Motor neuron (in vitro differentiated cells): ENCODE measurements around the gene RCL1. TPM values are rescaled to one million over a fixed set of nuclear protein-coding genes. Genes with fewer than 3 reads are reported as not detected.

Experiments
- ATAC-seq, 8 experiments: fragments of 200-7000 bp; cut with Tn5 transposase; replicated peaks in 6 of 8; 2 replicates each; pipeline ENCODE4 v1.8.0; 2021; ENCODE audit warnings: mild to moderate bottlenecking in 8 of 8, moderate library complexity in 8 of 8
- H3K27ac ChIP-seq, 2 donors: fragments of 250-450 bp; sonication (Bioruptor Pico); 2 replicates each; pipeline ENCODE4 v1.9.0; 2021; ENCODE audit warnings: antibody characterized with exemption in 2 of 2, mild to moderate bottlenecking in 2 of 2, moderate library complexity in 1 of 2
- H3K4me1 ChIP-seq, 2 donors: fragments of 250-450 bp; sonication (Bioruptor Pico); replicated peaks in 1 of 2; 2 replicates each; pipeline ENCODE4 v1.6.1; 2021; ENCODE audit warnings: antibody characterized with exemption in 2 of 2, mild to moderate bottlenecking in 2 of 2, moderate library complexity in 1 of 2
- H3K4me3 ChIP-seq, 5 donors: fragments of 250-450 bp; sonication (Bioruptor Pico); 2 replicates each; pipeline ENCODE4 v1.9.0; 2021; ENCODE audit warnings: antibody characterized with exemption in 5 of 5, mild to moderate bottlenecking in 5 of 5, moderate library complexity in 4 of 5
- WGBS, 10 experiments: fragments of 450-650 bp; shearing (Covaris generic); methylation state at CpG; one replicate each; pipeline ENCODE4 v1.0.0; 2022; 5-methylcytosine and 5-hydroxymethylcytosine counted together
- in situ Hi-C, 9 experiments: fragments of 400-800 bp; cut with MboI; loops; one replicate each; pipeline ENCODE4 v1.15.0; 2021; ENCODE audit warnings: low sequenced_read_pairs in 9 of 9, low pct_unique_long_range_greater_than_20kb in 2 of 9; ENCODE audit not compliant: unreplicated experiment in 9 of 9
- total RNA-seq, 8 experiments: library from RNA; unstranded; fragments of 300-600 nt; gene quantifications; 2 replicates each; pipeline versions ENCODE4 v1.2.3 to v1.2.4, GENCODE V29; 2022

RCL1 gene
- total RNA-seq, 8 experiments from 2014 or later, result 10.3 to 27.7 (median 18.6) TPM

- H3K4me1 ChIP-seq, result no peaks in the 10 kb centered on the region
- H3K27ac ChIP-seq, result no peak overlapping the region
- in situ Hi-C loops, result no loop called here
- no peak overlapping the region for H3K4me3 ChIP-seq
- WGBS, 10 experiments, result 94 to 100% (median 99%) methylated on average over 1 to 7 of the region's 7 CpGs; no CpG with 5 or more reads in 4 of the 10 experiments
- ATAC-seq, result no peak
These were observed 69.2 kb downstream of the RCL1 start for GRCh38 chr9:4861736-4862451.

GRCh38 chr9:4862506-4863250, 69.9 kb downstream of the RCL1 start:
- Histone ChIP-seq H3K27ac (no peak overlapping the region), H3K4me1 (no peaks in the 10 kb centered on the region), H3K4me3 (no peak overlapping the region)
- in situ Hi-C loops, result no loop called here
- WGBS, 10 experiments, result 73 to 100% (median 88%) methylated on average over 1 to 6 of the region's 6 CpGs; no CpG with 5 or more reads in 2 of the 10 experiments
- ATAC-seq, result peak in 1 of 8 experiments; percentile 17

GRCh38 chr9:4864234-4864661, 71.5 kb downstream of the RCL1 start:
- 83 to 100% (median 93%) methylated on average over 1 to 11 of the region's 11 CpGs; no CpG with 5 or more reads in 4 of the 10 experiments for WGBS, 10 experiments
- no peak overlapping the region for H3K27ac ChIP-seq
- peak in 1 of 8 experiments; percentile 17 for ATAC-seq

GRCh38 chr9:4864698-4865097, 72.0 kb downstream of the RCL1 start:
- in situ Hi-C loops, result no loop called here
- ATAC-seq, result peak in 1 of 8 experiments; percentile 45
- H3K4me3 ChIP-seq, result no peak overlapping the region

More at GRCh38 chr9:4864234-4864661, 71.5 kb downstream of the RCL1 start:
- in situ Hi-C loops, result no loop called here
- Histone ChIP-seq H3K4me1 (no peaks in the 10 kb centered on the region), H3K4me3 (no peak overlapping the region)

GRCh38 chr9:4865681-4866080, 72.9 kb downstream of the RCL1 start:
- peak in 1 of 8 experiments; percentile 20 for ATAC-seq
- no peak overlapping the region for H3K27ac ChIP-seq
- in situ Hi-C loops, result no loop called here
- H3K4me3 ChIP-seq, result no peak overlapping the region
- 68 to 95% (median 88%) methylated on average over 1 to 7 of the region's 7 CpGs; no CpG with 5 or more reads in 2 of the 10 experiments for WGBS, 10 experiments
- no peaks in the 10 kb centered on the region for H3K4me1 ChIP-seq

More at GRCh38 chr9:4864698-4865097, 72.0 kb downstream of the RCL1 start:
- H3K4me1 ChIP-seq, result no peaks in the 10 kb centered on the region
- WGBS, 10 experiments, result 50 to 64% methylated on average over 2 to 6 of the region's 6 CpGs; no CpG with 5 or more reads in 8 of the 10 experiments
- no peak overlapping the region for H3K27ac ChIP-seq

- no peak overlapping the region for H3K27ac ChIP-seq
- no peaks in the 10 kb centered on the region for H3K4me1 ChIP-seq
- WGBS, 10 experiments, result 60 to 100% (median 95%) methylated on average over 1 to 6 of the region's 6 CpGs
- ATAC-seq, result no peak
- no peak overlapping the region for H3K4me3 ChIP-seq
- in situ Hi-C loops, result no loop called here
These were observed 73.7 kb downstream of the RCL1 start for GRCh38 chr9:4866239-4866969.

- Histone ChIP-seq H3K4me1 (no peaks in the 10 kb centered on the region), H3K27ac (no peak overlapping the region), H3K4me3 (no peak overlapping the region)
- ATAC-seq, result no peak
- WGBS, 10 experiments, result 33 to 100% (median 97%) methylated on average over 1 to 4 of the region's 4 CpGs; no CpG with 5 or more reads in 4 of the 10 experiments
- in situ Hi-C loops, result no loop called here
These were observed 80.3 kb downstream of the RCL1 start for GRCh38 chr9:4873066-4873465.

GRCh38 chr9:4875559-4875958, 82.8 kb downstream of the RCL1 start:
- in situ Hi-C loops, result no loop called here
- H3K4me1 ChIP-seq, result no peaks in the 10 kb centered on the region
- no peak for ATAC-seq
- no peak overlapping the region for H3K27ac ChIP-seq
- WGBS, 10 experiments, result 80 to 100% (median 100%) methylated on average over 1 to 4 of the region's 4 CpGs
- no peak overlapping the region for H3K4me3 ChIP-seq

- Histone ChIP-seq H3K27ac (no peak overlapping the region), H3K4me3 (no peak overlapping the region), H3K4me1 (no peaks in the 10 kb centered on the region)
- 100% methylated on average over 2 of the region's 3 CpGs; no CpG with 5 or more reads in 9 of the 10 experiments for WGBS, 10 experiments
- in situ Hi-C loops, result no loop called here
- ATAC-seq, result no peak
These were observed 86.4 kb downstream of the RCL1 start for GRCh38 chr9:4879115-4879558.

GRCh38 chr9:4883326-4883873, 90.7 kb downstream of the RCL1 start:
- no peak overlapping the region for H3K4me3 ChIP-seq
- WGBS, 10 experiments, result 60 to 100% (median 88%) methylated on average over 1 to 3 of the region's 3 CpGs; no CpG with 5 or more reads in 1 of the 10 experiments
- no peaks in the 10 kb centered on the region for H3K4me1 ChIP-seq
- in situ Hi-C loops, result no loop called here
- no peak for ATAC-seq
- H3K27ac ChIP-seq, result no peak overlapping the region

GRCh38 chr9:4886698-4887097, 94.0 kb downstream of the RCL1 start:
- WGBS, 10 experiments, result 0 to 68% (median 33%) methylated on average over 1 to 6 of the region's 6 CpGs; no CpG with 5 or more reads in 1 of the 10 experiments
- no peak overlapping the region for H3K4me3 ChIP-seq
- H3K27ac ChIP-seq, result no peak overlapping the region
- in situ Hi-C loops, result no loop called here
- no peaks in the 10 kb centered on the region for H3K4me1 ChIP-seq
- ATAC-seq, result no peak

GRCh38 chr9:4887556-4887955, 94.8 kb downstream of the RCL1 start:
- no peaks in the 10 kb centered on the region for H3K4me1 ChIP-seq
- peak in 1 of 8 experiments; percentile 31 for ATAC-seq
- 0 to 86% (median 40%) methylated on average over 1 to 4 of the region's 4 CpGs; no CpG with 5 or more reads in 1 of the 10 experiments for WGBS, 10 experiments
- in situ Hi-C loops, result no loop called here
- no peak overlapping the region for H3K4me3 ChIP-seq
- H3K27ac ChIP-seq, result no peak overlapping the region
